IPS-NIHi11 (cell line): ENCODE measurements around the gene COL9A1.

ENCODE experiments used
- DNase-seq: peaks from one replicate; pipeline ENCODE4 v3.0.0; 2012; ENCODE audit warnings: mixed read lengths, low spot score

COL9A1 gene

GRCh38 chr6:70171236-70171635, 131.6 kb downstream of the COL9A1 start:
- DNase-seq: no peak

GRCh38 chr6:70168681-70169377, 134.1 kb downstream of the COL9A1 start:
- DNase-seq: no peak
